Measurements from ENCODE around the gene MAB21L4. TPM values are rescaled to one million over a fixed set of nuclear protein-coding genes. Genes with fewer than 3 reads are reported as not detected.

Gene MAB21L4
- total and polyA plus RNA-seq, 2 experiments from 2014 or later = not detected

GRCh38 chr2:240879105-240879504, 16.9 kb downstream of the MAB21L4 start:
- no peaks in the 10 kb centered on the region for H3K36me3 ChIP-seq (ENCODE audit: insufficient read depth)
- no peak overlapping the region for H2AFZ ChIP-seq
- no peak overlapping the region for H3K27ac ChIP-seq (ENCODE audit: low read depth)
- no peaks in the 10 kb centered on the region for H3K27me3 ChIP-seq (ENCODE audit: insufficient read depth)
- 0 out of 3 replicates have a peak, but pooled peaks cover 2% of the 10 kb centered on the region for H3K4me1 Mint-ChIP-seq
- H3K27ac Mint-ChIP-seq = no peak overlapping the region
- no peak for DNase-seq (ENCODE audit: low spot score)
- H3K4me3 Mint-ChIP-seq = no peak overlapping the region
- H3K79me2 ChIP-seq (replicated peaks; ENCODE audit: insufficient read depth) = no peaks in the 10 kb centered on the region
- H3K9me3 Mint-ChIP-seq = no peaks in the 10 kb centered on the region
- no peaks in the 10 kb centered on the region for H3K4me1 ChIP-seq (ENCODE audit: insufficient read depth)
- no peak overlapping the region for H3K4me3 ChIP-seq
- no peaks in the 10 kb centered on the region for H3F3A ChIP-seq (replicated peaks; ENCODE audit: low read depth)
- H3K36me3 Mint-ChIP-seq (ENCODE audit: low read depth) = no peaks in the 10 kb centered on the region
- H3K27me3 Mint-ChIP-seq (ENCODE audit: insufficient read depth, low read depth, poor library complexity) = peaks cover 6% of the 10 kb centered on the region
- no peaks in the 10 kb centered on the region for H4K20me1 ChIP-seq (replicated peaks; ENCODE audit: insufficient read depth)
- no peak for TF ChIP-seq CREB1 (CRISPR knock-in tag; IDR thresholded peaks at IDR 0.05; ENCODE audit: low read depth)
- no peak for TF ChIP-seq REST (IDR thresholded peaks at IDR 0.05; ENCODE audit: unreplicated experiment)
- TF ChIP-seq ZNF114 (CRISPR knock-in tag; IDR thresholded peaks at IDR 0.05) = no peak
- TF ChIP-seq POLR2AphosphoS5 (IDR thresholded peaks at IDR 0.05; ENCODE audit: low read depth) = no peak
- TF ChIP-seq STAT1 (IDR thresholded peaks at IDR 0.05; ENCODE audit: unreplicated experiment) = no peak
- no peak for TF ChIP-seq EZH2phosphoT487 (IDR thresholded peaks at IDR 0.05; ENCODE audit: unreplicated experiment)
- TF ChIP-seq ZNF331 (CRISPR knock-in tag; IDR thresholded peaks at IDR 0.05; ENCODE audit: low read depth) = no peak
- TF ChIP-seq CTCF (conservative IDR thresholded peaks at IDR 0.05; ENCODE audit: low read depth in 2 of 2) = no peak
- no peak for TF ChIP-seq JUNB (IDR thresholded peaks at IDR 0.05; ENCODE audit: unreplicated experiment)
- no peak for TF ChIP-seq EZH2 (IDR thresholded peaks at IDR 0.05; ENCODE audit: low read depth, unreplicated experiment)
- no peak for TF ChIP-seq ZNF462 (CRISPR knock-in tag; IDR thresholded peaks at IDR 0.05)
- TF ChIP-seq NANOG (IDR thresholded peaks at IDR 0.05; ENCODE audit: borderline replicate concordance) = no peak
- no peak for TF ChIP-seq ETS1 (IDR thresholded peaks at IDR 0.05)
- no peak for ATAC-seq
- no peak overlapping the region for H3K4me2 ChIP-seq
- no peaks in the 10 kb centered on the region for H3K9me2 ChIP-seq (ENCODE audit: insufficient read depth)

Measured in GM23338 (cell line).